Bone marrow (tissue), 2 donors: ENCODE measurements around the gene ACVR1B.
A peak's percentile ranks its signal among the peaks of the same experiment; 100 is the strongest.

ENCODE experiments used
- DNase-seq, 2 donors: peaks; one replicate each; lab custom pipeline; 2025; lab: John Stamatoyannopoulos, UW

The ACVR1B gene

DNA sequence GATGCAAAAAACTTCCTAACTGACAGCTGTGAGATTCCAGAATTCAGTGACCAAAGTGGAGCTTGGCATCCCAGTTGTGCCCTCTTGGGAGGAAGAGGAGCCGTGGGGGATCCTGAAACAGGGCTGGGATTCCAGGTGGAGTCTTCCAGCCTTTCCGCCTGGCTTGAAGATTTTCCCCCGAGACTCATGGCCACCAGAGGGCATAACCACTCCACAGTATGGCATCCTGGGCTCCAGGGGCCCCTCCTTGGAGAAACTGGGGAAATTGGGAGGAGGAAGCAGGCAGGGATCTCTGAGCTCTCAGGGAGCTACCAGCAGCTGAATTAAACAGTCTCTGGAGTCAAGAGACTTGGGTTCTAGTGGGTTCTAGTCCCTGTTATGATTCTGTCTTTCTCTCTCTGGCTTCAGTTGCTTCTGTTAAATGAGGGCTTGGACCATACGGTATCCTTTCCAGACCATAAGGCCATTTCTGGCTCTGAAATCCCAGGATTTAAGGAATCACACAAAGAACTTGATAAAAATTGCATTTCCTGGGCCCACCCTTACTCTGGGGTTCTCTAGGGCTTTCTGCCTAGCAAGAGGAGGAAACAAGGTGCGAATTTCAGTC, 52.6 kb downstream of the ACVR1B start:
- DNase-seq: no peak

DNA sequence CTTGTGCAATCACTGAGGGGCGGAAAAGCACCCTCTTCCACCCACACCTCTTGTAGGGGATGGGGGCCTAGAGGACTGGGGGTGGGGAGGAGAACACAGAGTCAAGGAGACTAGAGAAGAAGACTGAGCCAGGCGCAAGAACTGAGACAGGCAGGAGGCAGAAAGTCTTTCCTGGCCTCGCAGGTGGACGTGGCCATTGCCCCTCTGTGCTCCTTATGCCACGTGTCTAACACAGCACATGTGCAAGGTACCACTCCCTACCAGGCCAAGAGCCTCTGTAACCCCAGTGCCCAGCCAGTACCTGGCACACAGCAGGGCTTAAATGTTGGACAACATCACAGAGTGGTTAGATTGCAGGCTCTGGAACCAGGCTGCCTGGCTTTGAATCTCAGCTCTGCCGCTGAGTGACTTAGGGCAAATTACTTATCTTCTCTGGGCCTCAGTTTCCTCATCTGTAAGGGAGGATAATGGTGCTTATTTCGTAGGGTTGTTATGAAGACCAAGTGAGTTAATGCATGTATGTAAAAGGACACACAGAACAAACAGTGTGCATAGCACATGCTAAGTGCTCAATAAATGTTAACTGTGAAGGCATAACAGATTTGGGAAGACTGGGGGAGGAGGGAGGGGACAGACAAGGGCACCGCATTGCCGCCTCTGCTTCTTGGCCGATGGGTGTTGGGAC, 53.9 kb downstream of the ACVR1B start:
- DNase-seq: no peak

DNA sequence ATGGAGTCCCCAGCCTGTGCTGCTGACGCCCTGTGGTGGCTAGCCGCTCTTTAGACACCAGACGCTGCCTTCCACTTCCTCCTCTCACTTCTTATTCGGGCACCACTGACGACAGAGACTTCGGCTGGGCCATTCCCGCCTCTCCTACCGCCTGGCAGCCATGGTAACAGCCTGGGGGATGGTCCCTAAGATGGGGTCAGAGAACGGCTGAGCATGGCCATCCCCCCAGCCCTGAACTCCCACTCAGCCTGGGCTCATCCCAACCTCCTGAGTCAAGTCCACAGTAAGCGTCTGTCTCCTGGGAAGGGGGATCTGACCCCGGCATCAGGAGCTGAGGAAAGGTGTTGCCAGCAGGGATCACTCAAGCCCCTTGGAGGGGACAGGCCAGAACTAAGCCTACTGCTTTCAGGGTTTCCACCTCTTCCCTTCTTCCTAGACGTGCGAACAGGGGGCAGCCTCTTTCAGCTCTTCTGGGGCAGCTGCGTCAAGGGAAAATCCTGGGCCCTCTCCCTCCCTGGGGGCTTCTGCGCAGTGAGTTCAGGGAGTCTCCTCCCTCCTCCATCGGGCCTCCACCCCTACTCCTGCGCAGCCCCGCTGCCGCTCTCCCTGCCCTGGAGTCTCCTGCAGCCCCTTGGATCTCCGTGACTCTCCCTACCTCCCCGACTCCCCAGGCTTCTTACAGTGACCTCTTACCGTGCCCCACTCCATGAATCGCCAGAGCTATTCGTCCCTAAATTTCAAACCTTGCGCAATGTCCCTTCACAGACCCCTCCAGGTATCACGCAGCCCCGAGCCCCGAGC, 54.6 kb downstream of the ACVR1B start:
- DNase-seq: peak; percentile 31 to 38

DNA sequence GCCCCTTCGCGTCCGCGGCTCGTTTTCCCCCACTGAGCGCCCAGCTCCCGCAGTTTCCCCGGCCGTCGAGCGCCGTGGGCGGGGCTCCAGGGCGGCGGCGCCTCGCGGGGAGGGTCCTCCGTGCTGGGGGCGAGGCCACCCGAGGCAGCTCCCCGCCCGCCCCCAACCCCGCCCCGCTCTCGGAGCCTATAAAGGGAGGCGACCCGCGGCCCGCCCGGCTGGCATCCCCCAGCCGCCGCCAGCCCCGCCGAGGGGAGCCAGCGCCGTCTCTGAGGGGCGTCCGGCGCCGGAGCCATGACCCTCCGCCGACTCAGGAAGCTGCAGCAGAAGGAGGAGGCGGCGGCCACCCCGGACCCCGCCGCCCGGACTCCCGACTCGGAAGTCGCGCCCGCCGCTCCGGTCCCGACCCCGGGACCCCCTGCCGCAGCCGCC, 55.2 kb downstream of the ACVR1B start, which contains the start of gene TAMALIN:
Gene TAMALIN, plus strand, starts transcription at position 221 of the 432 bp plus-strand sequence. Its CDS starts 74 bp downstream, at position 295.
- peak in 1 of 2 donors; percentile 79 for DNase-seq

DNA sequence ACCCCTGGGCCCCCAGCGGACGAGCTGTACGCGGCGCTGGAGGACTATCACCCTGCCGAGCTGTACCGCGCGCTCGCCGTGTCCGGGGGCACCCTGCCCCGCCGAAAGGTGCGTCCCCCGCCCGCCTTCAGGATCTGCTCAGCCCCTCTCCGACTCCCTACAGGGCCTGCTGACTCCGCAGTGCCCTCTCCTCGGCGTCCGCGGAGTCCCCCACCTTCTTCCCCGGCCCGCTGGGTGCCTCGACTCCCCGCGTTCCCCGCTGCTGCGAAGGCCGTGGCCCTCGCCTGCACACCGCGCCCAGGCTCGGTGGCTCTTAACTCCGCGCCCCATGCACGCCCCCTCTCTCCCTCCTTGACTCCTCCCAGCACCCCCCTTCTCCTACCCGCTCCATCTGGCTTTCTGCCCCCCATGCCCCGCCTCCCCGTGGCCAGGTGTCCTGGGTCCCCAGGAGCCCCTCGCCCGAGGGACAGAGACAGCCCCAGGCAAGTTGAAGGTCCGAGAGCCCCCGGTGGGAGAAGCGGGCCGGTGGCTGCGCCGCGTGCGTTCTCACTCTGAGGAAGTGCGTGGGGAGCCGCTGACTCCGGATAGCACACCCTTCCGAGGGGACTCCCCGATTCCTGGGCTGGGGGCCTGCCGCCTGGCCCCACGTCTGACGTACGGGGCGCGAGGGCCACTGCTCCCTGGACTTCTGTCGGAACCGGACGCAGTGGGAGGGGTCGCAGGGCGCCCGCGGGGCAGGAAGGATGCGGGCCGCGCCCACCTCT, 55.8 kb downstream of the ACVR1B start:
- peak in 1 of 2 donors; percentile 58 for DNase-seq

DNA sequence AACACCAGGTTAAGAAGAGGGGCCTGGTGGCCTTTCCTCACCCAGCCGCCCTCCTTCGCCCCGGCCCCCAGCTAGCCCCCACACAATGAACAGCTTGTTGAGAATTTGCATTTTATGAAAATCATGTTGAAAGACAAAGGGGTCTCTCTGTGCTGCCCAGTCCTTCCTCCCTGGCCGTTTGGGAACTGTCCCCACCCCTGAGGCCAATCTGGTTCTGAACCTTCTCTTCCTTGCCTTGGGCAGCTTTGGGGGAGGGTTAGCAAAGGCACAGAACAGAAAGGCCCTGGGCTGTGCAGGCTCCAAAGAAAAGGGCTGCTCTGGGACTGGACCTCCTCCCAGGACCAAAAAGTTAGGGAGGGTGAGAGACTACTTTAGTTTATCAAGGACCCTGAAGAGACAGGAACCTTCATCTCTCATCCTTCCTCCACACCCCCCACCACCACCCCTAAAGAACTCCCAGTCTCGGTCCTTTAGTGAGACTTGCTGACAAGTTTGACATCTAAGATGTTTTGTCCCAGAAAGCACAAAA, 56.5 kb downstream of the ACVR1B start:
- no peak for DNase-seq

DNA sequence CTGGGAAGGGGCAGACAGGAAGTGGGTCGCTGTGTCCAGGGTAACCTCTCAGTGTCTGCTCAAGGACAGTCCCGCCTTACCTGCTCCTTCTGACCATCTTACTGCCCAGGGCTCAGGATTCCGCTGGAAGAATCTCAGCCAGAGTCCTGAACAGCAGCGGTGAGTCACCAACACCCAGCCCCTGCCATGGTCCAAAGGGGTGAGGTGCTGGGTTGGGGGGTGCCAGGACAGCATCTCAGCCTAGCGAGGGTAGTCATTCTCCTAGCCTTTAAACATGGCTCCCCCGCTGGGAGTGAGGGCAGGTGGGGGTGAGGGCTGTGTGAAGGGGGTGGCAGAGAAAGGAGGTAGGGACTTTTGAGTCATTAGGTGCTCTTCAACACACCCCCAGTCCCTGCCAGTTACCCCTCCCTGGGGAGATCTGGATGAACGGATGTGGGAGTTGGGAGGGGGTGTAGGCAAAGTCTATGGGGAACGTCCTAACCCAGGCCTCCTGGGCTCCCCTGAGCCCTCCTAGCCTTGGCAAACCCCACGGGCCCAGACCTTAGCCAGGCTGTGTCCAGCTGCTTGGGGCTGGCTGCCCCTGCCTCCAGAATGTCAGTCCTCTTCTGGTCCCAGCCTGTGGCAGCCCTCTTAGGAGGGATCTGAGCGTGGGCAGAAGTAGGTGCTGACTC, 57.7 kb downstream of the ACVR1B start:
- no peak for DNase-seq

DNA sequence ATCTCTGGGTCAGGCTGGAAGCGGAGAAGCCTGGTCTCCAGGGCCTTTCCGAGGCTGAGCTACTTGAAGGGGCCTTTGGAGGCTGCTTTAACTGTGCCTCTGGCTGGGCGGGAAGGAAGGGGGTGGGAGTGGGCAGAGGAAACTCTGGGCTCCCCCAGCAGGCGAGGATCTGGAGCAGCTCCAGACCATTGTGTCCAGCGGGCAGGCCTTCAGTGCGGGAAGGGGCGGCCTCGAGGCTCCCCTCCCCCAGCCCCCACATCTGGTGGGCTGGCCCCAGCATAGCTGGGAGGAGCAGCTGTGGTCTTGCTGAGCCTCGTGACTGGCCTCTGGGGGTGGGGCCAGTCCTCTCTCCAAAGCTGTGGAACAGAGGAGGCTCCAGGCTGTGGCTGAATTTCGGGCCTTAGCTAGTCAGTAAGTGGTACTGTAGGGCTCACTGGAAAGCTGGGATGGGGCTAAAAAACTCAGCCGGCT, 58.7 kb downstream of the ACVR1B start:
- DNase-seq: no peak

DNA sequence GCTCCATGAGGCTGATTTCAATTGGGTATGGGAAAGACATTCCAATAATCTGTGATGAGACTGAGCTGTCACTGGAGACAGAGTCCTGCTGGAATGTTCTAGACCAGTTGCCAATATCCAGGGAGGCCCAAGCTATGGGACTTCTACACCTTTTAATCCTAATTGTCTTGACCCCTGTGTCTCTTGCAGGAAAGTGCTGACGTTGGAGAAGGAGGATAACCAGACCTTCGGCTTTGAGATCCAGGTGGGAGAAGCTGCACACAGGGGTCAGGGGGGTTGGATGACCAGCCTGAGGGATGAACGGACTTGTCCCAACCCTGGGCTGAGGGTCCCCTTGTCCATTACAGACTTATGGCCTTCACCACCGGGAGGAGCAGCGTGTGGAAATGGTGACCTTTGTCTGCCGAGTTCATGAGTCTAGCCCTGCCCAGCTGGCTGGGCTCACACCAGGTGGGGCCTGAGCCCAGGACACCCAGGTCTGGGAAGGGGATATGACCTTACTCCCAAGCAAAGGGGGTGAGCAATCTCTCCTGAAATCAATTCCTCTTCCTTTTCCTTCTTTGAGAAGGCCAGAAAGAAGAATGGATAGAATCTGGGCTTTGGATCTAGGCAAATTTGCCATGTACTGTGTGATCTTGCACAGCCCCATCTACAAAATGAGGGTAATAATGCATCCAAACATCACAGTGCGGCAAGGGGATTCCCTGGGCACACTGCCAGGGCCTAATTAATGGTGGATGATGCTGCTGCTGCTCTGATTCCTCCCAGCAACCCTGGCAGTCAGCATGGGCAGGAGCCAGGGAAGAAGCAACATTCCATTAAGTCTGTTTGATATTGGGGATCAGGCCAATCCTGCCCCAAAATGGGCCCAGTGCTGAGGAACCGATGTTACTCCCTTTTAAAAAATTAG, 59.4 kb downstream of the ACVR1B start:
- DNase-seq: no peak

DNA sequence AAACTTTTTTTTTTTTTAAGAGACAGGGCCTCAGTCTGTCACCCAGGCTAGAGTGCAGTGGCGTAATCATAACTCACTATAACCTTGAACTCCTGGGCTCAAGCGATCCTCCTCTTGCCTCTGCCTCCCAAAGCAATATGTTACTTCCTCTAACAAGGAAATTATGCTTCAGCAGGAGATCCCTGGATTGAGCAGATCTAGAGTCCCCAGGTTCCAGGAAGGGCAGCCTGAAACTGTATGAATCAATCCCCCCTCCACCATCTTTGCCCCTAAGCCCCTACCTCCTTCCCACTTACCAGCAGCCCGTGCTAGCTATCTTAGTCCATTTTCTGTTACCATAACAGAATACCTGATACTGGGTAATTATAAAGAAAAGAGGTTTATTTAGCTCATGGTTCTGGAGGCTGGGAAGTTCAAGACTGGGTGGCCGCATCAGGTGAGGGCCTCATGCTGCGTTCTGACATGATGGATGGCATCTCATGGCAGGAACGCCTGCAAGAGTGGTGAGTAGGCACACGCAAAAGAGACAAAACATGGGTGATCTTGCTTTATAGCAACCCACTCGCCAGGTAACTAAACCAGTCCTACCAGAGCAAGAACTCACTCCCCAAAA, 60.2 kb downstream of the ACVR1B start:
- DNase-seq: no peak

DNA sequence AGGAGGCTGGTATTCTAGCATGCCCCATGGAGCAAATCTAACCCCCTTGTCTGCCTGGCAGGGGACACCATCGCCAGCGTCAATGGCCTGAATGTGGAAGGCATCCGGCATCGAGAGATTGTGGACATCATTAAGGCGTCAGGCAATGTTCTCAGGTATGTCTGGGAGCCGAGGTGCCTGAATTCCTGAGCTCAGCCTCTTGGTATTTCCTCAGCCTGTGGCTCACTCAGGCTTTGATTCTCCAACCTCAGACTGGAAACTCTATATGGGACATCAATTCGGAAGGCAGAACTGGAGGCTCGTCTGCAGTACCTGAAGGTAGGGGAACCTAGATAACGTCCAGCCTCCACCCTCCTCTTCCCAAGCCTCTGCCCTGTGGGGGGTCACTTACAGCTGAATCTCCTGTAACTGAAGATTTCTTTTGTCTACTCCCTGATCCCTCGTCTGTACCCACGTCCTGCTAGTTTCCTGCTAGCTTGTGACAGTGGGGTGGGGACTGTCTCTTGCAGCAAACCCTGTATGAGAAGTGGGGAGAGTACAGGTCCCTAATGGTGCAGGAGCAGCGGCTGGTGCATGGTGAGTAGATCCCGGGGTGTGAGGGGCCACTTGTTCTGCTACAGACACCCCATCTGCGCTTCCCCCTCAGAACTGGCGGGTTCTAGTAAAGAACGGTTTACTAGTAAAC, 62.3 kb downstream of the ACVR1B start:
- DNase-seq: no peak

DNA sequence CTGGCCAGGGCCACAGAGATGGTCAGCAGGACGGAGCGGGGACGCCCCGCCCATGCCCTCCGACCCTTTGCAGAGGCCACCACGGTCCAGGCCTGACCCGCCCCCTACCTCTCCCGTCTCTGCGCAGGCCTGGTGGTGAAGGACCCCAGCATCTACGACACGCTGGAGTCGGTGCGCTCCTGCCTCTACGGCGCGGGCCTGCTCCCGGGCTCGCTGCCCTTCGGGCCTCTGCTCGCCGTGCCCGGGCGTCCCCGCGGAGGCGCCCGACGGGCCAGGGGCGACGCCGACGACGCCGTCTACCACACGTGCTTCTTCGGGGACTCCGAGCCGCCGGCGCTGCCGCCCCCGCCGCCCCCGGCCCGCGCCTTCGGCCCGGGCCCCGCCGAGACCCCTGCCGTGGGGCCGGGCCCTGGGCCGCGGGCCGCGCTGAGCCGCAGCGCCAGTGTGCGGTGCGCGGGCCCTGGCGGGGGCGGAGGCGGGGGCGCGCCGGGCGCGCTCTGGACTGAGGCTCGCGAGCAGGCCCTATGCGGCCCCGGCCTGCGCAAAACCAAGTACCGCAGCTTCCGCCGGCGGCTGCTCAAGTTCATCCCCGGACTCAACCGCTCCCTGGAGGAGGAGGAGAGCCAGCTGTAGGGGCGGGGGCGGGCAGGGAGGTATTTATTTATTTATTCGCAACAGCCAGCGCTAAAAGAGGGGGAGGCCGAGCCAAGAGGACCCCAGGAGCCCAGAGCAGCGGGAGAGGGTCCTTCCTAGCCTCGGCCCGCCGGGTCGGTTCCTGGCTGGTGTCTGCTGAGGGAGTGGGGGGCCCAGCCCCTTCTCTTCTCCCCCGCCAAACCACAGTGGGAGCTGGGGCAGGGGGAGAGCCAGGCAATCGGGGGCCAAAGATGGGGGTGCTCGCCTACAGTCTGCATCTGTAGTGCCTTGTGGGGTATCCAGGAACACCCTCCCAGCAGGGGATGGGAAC, 63.4 kb downstream of the ACVR1B start:
- DNase-seq: no peak

DNA sequence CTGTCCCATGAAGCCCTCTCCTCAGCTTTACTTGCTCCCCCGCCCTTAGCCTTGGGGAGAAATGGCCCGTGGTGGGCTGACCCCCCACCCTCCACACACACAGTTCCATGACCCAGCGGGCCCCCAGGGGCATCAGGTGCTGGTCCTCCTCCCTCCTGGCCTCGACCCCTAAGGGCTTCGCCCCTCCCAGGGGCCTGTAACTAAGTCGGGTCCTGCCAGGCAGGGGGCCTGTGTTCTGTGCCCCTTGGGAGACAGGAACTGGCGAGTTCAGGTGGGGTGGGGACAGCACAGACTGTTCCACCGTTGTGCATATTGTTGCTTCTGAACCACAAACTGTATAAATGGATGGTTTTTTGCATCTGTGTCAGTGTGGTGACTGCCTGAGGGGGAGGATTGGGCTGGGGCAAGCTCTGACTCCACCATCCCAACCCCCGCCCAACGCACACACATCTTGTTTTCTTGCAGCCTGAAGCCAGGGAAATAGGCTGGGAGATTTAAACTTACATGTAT, 64.1 kb downstream of the ACVR1B start:
- DNase-seq: no peak

DNA sequence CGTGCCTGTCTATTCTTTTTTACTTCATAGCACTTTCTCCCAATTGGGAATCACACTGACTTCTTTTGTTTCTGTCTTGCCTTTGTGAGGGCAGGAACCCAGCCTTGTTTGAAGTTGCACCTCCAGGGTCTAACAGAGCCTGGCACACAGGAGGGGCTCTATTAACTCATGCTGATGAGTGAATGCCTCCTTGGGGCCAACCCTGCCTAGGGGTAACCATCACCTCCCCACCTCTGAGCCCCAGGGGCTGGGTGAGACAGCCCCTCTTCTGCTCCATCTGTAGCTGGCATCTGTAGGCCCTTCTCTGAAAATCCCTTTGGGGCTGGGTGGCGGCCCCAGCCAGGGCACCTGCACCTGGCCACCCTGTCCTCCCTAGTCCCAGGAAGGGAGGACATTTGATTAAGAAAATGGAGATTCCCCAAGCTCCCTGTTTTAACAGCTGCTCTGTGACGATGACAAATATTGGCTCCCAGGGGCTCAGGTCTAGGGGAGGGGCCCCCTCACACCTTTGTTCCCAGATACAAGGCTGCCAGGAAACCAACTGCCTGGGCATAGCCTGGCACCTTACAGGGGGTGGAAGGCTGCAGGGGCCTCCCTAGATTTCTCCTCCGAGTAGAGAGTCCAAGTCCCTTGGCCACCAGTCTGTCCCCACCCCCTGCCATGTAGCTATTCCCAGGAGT, 67.1 kb downstream of the ACVR1B start:
- no peak for DNase-seq

DNA sequence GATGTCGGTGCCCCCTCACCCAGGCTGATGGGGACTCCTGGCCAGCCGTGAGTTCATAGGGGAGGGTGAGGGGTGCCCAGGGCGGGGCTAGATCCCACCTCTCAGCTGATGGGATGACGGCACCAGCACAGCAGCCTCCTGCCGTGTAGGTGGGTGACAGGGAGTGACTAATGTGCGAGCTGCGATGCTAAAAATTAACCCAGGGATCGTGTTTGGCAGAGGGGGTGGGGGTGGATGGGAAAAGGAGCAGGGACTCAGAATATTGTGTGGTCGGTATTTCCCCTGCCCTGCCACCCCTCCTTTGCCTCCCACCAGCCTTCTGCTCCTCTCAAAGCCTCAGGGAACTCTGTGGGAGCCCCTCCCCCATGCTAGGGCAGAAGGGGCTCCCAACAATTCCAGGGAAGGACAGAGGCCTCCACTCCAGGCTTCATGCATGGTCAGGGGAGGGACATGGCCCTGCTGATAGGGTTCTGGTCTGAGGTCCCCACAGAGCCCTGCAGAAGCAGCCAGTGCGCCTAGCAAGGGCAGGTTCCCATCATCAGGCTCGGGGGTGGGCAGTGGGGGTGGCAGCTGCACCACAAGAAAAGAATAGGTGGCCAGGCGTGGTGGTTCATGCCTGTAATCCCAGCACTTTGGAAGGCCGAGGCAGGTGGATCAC, 67.7 kb downstream of the ACVR1B start:
- no peak for DNase-seq

DNA sequence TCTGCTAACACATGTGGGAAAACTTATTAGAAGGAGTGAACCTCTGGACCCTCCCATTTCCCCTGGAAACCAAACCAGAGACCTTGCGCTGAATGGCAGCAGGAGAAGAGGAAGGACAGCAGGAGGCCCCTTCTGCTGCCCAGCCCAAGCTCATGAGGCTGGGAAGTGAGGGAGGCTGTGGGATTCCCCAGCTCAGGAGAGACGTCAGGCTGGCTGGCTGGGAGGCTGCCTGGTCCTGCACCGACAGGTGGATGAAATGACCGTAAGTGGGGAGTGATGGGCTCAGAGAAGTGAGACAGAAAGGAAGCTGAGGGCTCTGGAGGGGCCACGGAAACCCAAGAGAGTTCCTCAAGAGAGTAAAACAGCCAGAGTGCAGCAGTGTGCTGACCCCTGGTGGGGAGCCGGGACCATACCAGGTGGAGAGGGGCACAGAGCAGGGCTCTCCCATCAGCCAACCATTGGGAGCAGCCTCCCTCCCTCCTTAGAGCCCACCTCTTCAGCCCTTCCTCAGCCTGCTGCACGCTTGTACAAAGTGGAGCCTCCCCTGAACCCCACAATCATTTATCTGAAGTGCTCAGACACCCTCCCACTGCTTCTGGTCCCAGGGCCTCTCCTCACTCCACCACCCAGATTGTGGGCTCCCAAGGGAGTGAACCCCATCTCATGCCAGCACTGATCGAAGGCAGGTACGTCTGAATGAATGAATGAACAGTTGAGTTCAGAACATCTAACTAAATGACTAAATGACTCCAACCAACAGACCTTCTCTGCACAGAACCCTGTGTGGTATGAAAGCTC, 69.2 kb downstream of the ACVR1B start:
- DNase-seq: peak in 1 of 2 donors; percentile 69
